Measurements from ENCODE around the gene PROKR1. TPM values are rescaled to one million over a fixed set of nuclear protein-coding genes. Genes with fewer than 3 reads are reported as not detected.

Gene PROKR1
- total and polyA plus RNA-seq, 12 donors = 0.06 TPM; not detected in 11

DNA sequence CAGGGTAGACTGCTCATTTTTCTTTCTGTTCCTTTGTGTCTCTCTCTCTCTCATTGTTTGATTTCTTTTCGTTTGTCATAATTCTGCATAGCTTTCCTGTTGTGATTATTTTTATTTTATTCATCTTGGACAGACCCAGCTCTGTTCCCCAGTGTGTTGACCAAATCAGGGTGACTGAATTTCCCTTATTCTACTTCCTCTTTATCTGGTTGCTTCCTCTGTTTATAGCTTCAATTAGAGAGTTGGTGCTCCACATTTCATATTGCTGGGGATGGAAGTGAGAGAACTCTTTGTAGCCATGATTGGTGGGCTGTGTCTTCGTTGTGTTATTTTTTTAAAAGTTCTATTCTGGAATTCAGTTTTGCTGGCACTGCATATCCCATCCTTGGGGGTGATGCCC, 19.1 kb downstream of the PROKR1 start:
- peaks cover 0 to 5% (median 0%) of the 10 kb centered on the region in 11 donors for H3K9me3 ChIP-seq
- intact Hi-C loops (cut with DNase I) = loop anchor here in 1 of 10 donors (5.0 kb wide), 1 partner anchor 1890 kb away; no protein-coding TSS in a partner anchor
- TF ChIP-seq, protein P1, sequence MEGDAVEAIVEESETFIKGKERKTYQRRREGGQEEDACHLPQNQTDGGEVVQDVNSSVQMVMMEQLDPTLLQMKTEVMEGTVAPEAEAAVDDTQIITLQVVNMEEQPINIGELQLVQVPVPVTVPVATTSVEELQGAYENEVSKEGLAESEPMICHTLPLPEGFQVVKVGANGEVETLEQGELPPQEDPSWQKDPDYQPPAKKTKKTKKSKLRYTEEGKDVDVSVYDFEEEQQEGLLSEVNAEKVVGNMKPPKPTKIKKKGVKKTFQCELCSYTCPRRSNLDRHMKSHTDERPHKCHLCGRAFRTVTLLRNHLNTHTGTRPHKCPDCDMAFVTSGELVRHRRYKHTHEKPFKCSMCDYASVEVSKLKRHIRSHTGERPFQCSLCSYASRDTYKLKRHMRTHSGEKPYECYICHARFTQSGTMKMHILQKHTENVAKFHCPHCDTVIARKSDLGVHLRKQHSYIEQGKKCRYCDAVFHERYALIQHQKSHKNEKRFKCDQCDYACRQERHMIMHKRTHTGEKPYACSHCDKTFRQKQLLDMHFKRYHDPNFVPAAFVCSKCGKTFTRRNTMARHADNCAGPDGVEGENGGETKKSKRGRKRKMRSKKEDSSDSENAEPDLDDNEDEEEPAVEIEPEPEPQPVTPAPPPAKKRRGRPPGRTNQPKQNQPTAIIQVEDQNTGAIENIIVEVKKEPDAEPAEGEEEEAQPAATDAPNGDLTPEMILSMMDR (IDR thresholded peaks at IDR 0.05) = no peak
- no peaks in the 10 kb centered on the region for H3K36me3 ChIP-seq
- 59 to 66% methylated on average over 2 of the region's 2 CpGs for WGBS, 2 donors
- H3K4me1 ChIP-seq = peaks cover 0 to 5% (median 0%) of the 10 kb centered on the region in 9 donors
- H3K4me3 ChIP-seq = no peak overlapping the region
- H3K27ac ChIP-seq = no peak overlapping the region
- DNase-seq = no peak
- no peak for ATAC-seq
- peaks cover 0 to 21% (median 0%) of the 10 kb centered on the region in 7 donors for H3K27me3 ChIP-seq

DNA sequence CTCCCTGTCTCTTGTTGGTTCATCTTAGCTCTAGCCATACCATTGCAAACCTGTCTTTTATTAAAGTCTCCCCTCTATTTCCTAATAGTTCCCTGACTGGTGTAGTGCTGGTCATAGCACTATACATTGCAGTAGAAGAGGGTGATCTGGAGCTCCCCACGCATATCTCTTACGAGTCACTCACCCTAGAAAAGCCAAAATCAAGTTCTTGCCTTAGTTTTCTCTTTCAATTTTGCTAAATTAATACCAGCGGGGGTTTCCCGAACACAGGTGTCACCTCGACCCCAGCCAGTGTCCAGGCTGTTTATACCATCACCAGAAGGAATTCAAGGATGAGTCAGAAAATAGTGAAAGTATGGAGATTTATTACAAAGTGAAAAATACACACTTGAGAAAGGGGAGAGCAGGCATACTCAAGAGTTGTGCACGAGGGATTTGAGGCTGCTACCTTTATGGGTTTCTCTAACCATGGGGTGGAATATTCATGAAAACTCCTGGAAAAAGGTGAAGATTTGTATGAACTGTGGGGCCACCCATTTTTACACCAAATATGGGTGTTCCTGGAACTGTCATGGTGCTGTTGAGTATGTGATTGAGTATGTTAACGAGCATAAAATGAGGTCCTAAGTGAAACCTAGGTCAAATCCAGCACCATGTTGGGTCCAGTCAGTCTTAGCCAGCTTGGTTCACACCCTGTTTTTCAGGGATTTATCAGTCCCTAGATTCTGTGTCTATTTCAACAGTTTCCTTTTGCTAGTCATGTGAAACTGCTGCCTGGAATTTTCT, 20.2 kb downstream of the PROKR1 start:
- H3K36me3 ChIP-seq = no peaks in the 10 kb centered on the region
- TF ChIP-seq, protein P1 (IDR thresholded peaks at IDR 0.05) = no peak
- DNase-seq = no peak
- H3K4me3 ChIP-seq = no peak overlapping the region
- peaks cover 0 to 5% (median 0%) of the 10 kb centered on the region in 9 donors for H3K4me1 ChIP-seq
- 82 to 92% methylated on average over 7 of the region's 7 CpGs for WGBS, 2 donors
- H3K27me3 ChIP-seq = peaks cover 0 to 19% (median 0%) of the 10 kb centered on the region in 7 donors
- H3K27ac ChIP-seq = no peak overlapping the region
- intact Hi-C loops (cut with DNase I) = loop anchor here in 1 of 10 donors (5.0 kb wide), 1 partner anchor 1891 kb away; no protein-coding TSS in a partner anchor
- ATAC-seq = no peak
- H3K9me3 ChIP-seq = peaks cover 0 to 6% (median 0%) of the 10 kb centered on the region in 11 donors

DNA sequence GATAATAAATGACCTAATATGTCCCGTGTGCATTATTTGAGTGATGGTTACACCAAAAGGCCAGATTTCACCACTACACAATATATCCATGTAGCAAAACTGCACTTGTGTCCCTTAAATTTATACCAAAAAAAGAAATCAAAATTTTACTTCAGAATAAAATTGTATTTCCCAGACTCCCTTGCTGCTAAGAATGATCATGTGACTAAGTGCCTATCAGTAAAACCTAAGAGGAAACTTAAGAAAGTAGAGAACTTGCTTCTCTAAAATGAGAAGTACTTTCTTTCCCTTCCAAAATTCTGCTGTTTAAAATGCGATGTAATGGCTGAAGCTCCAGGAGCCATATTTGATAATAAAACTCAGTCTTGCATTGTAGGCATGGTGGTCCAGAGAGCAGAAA, 24.0 kb downstream of the PROKR1 start:
- Histone ChIP-seq H3K4me1 (peaks cover 0 to 4% (median 0%) of the 10 kb centered on the region in 9 donors), H3K36me3 (no peaks in the 10 kb centered on the region), H3K27ac (no peak overlapping the region), H3K4me3 (no peak overlapping the region), H3K9me3 (peaks cover 0 to 6% (median 0%) of the 10 kb centered on the region in 11 donors), H3K27me3 (peaks cover 0 to 19% (median 0%) of the 10 kb centered on the region in 7 donors)
- intact Hi-C loops (cut with DNase I) = no loop called here
- ATAC-seq (no peak), DNase-seq (no peak)
- TF ChIP-seq, protein P1 (IDR thresholded peaks at IDR 0.05) = no peak
- 96% methylated on average over 2 of the region's 2 CpGs for WGBS, 2 donors

DNA sequence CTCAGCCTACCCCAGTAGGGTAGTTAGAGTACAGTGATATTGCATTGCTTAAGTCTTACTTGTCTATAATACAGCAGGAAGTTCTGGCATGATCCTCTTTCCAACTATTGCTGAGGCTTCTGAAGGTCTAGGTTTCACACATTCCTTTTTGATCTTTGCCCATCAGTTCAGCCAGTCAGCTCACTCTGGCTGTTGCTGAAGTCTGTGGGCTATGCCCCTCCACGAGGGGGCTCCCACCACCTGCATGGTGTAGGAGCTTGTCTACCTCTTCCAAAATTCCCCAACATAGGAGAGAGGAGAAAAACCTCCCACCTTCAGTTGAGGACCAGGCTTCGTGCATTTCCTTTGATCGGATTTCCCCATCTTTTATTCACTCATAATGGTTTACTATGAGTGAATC, 26.3 kb downstream of the PROKR1 start:
- ATAC-seq (no peak), DNase-seq (no peak)
- Histone ChIP-seq H3K27ac (no peak overlapping the region), H3K9me3 (peaks cover 0 to 18% (median 0%) of the 10 kb centered on the region in 11 donors), H3K4me3 (no peak overlapping the region), H3K36me3 (no peaks in the 10 kb centered on the region), H3K4me1 (no peaks in the 10 kb centered on the region), H3K27me3 (peaks cover 0 to 5% (median 0%) of the 10 kb centered on the region in 7 donors)
- intact Hi-C loops (cut with DNase I) = no loop called here
- TF ChIP-seq, protein P1 (IDR thresholded peaks at IDR 0.05) = no peak
- 84% methylated on average over 3 of the region's 3 CpGs for WGBS, 2 donors
